Stimulated activated CD4-positive, alpha-beta T cell treated with anti-CD3 and anti-CD28 coated beads, Interleukin-2, amount 100 ng/mL, for 4 hours (primary cell): ENCODE data around the gene PTPRG.

Experiments
- DNase-seq: peaks from one replicate; pipeline ENCODE4 v3.0.0-alpha.2; 2020; ENCODE audit warnings: low read depth

Gene PTPRG

DNA sequence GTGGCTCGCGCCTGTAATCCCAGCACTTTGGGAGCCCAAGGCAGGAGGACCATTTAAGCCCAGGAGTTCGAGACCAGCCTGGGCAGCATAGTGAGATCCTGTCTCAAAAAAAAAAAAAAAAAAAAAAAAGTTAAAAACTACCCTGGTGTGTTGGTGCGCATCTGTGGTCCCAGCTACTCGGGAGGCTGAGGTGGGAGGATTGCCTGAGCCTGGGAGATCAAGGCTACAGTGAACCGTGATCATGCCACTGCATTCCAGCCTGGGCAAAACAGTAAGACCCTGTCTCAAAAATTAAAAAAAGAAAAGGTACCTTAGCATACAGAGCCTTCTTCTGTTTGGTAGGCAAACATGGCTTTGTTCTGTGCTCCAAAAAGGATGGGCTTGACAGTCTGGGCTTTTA, 57.5 kb downstream of the PTPRG start:
- DNase-seq, result no peak

DNA sequence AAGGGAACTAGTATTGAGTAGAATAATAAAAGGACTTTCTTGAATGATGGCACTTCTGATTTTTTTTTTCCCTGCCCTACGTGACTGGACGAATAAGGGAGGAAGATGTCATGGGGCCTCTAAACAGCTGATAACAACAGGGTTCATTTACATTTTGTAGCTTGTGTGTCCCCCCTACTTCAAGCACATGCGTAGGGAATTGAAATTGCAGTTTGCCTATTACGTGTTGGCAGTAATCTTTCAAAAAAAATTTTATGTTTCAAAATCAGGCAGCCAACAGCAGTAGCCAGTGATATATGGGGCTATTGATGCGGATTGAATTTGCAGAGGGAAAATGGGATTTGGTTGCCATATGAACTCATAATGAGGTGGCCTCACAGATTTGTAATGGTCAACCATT, 58.7 kb downstream of the PTPRG start:
- no peak for DNase-seq

DNA sequence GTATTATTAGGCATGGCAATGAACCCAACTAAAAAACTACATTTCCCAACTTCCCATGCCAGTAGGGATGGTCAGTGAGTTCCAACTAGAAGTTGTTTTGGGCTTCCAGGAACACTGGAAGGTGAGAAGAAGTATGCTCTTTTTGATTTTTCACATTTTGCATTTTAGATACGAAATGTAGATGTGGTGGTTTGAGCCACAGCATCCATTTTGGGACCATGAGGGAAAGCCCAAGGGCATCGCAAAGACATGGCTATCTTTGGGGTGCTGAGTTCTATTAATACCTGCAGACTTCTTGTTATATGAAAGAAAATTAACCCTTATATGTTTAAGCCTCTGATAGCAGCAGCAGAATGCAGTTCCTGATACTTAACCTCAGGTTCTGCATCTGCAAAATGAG, 62.9 kb downstream of the PTPRG start:
- no peak for DNase-seq

DNA sequence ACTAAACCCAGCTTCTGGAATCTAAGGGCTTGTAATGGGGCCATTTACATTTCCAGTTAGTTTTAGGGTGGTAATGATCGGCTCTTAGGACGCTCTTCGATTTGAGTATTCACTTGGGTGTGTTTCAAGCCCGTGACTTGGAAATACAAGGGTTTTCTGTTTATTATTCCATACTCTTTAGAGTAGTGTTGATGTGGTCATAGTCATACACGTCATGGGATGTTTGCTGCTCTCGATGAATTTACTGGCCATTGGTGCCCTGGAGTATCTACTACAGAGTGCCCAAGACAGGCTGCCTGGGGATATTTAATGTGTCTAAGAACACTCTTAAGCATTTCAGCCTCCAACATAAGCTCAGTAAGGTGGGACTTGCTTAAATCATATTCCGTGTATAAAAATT, 64.1 kb downstream of the PTPRG start:
- DNase-seq, result no peak

DNA sequence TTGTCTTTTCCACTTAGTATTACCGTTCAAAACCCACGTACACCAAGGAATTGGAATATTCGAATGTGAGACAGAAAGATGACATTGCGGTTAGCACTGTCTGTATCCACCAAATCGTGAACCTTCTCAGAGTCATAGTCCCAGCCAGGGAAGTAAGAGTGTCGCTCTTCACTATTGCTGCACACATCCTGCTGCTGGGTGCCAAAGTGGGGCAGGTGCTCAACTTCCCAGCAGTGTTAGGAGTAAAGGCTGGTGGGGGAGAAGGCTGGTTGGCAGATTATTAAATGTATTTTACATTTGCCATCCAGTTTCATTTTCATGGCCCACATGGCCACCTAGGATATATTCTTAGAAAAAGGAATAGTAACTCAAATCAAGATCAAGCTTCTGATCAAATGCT, 65.1 kb downstream of the PTPRG start:
- DNase-seq, result no peak

DNA sequence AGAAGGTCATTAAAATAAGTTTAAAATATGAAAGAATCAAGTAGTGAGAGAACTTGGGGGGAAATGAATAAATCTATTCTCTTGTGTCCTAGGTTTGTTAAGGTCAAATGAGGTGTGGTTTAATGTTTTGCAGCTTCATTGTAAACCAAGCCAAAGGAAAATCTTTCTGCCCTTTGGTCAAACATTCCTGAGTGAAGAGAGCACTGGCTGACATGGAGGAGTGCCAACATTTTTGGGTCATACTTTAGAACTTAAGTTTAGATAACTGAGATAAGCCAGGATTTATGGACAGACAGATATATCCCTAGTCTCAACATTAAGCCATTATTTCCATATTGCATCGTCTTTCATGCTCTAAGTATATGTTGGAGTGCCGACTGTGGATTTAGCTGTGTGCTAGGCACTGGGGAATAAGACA, 66.4 kb downstream of the PTPRG start:
- no peak for DNase-seq

GRCh38 chr3:61628636-61629035, 67.3 kb downstream of the PTPRG start:
- DNase-seq, result no peak

- no peak for DNase-seq
Measured at GRCh38 chr3:61629442-61629841, 68.1 kb downstream of the PTPRG start.

GRCh38 chr3:61631108-61631769, 69.9 kb downstream of the PTPRG start:
- no peak for DNase-seq

DNA sequence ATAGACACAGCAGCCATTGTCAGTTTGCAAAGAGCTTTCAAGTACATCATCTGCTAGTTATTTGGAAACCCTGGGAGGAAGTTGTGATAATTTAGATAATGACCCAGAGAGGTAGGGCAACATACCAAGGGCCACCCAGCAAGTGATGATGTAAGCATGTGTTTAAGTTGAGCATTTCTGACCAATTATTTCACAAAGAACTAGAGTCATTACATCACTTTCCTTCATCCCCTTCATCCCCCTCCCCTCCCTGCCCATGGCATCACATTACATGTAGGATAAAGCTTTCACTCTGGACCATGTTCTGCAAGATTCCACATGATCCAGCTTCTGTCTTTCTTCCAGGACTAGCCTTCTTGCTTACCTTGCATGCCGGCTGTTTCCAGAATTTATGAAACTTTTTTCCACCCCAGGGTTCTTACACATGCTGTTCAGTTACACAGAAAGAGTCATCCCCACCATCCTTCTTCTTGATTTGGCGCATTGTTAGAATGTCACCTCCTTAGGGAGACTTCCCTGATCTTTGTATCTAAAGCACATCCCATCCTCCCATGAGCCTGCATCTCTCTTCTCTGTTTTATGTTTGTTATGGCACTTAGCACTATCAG, 71.3 kb downstream of the PTPRG start:
- DNase-seq, result no peak

DNA sequence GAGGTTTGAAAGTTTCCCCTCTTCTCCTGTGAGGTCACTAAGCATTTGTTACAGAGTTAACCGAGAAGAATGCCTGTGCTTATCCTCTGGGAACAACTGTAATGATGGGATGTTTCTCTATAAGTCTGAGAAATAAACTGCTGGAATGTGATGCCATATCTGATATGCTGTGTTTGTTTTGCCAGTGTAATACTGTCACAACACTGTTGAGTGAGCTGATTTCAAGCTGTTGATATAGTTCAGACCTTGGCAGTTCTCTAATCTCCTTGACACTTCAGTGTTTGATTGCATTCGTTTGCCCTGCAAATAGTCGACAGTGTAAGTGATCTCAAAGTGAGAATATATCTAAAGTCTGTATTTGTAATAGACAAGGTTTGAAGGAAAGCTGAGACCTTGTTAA, 73.3 kb downstream of the PTPRG start:
- DNase-seq, result no peak

DNA sequence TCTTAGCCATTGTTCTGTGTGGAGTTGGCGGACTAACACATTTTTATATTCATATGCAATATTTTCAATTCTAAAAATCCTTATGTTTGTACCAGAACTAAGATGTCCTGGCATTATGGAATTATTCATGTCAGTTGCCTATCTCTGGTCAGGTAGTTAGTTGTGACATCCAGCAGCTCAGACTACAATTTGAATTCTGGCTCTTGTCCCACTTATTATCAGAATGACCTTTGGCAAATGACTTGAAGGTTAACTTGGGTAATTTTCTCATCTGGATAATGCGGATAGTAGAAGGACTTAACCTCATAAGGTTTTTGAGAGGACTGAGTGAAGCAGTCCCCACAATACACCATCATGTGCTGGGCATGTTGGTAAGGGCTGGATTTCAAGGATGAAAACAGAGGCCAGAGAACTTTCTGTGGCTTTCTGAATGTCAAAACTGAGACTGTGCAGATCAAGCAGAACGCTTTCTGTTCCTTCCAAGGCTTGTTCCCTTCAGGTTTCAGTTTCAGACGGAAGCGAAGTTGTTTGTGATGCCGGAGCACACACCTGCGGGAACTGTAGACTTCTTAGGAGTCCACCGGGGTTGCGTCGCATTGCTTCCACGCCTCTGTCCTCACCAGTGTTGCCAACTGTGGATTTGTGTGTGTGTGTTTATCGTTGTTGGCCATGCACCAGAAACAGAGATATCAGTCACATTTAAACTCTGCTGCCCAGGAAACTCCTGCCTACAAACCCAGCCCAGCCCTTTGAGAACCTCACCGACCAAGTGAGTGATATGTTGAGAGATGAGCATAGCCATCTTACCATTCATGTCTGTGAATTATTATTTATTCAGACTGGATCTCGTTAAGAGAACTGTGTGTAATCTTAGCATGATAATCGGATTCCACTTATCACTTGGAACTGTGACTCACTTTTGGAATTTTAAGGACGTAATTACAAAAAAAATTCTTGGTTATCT, 76.0 kb downstream of the PTPRG start:
- no peak for DNase-seq

- DNase-seq, result no peak
Measured at GRCh38 chr3:61638741-61639140, 77.4 kb downstream of the PTPRG start.

DNA sequence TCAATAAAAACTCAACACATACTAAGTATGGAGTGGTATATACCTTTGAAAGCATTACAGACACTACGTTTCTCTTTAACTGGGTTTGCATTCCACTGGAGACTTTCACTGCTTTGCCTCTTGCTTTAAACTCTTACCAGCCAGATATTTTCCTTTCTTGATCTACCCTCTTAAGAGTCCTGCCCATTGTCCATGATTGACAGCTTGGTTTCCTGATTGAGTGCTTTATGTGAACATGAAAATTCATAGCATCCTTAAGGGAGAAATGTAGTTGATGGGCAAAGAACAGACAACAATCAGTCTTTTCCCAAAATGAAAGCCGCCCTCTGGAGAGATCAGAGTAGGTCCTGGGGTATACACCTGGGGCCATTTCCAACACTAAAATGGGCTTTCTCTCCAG, 78.6 kb downstream of the PTPRG start:
- DNase-seq, result no peak

GRCh38 chr3:61645148-61645547, 83.8 kb downstream of the PTPRG start:
- no peak for DNase-seq

- no peak for DNase-seq
Measured at GRCh38 chr3:61646360-61646759, 85.0 kb downstream of the PTPRG start.

DNA sequence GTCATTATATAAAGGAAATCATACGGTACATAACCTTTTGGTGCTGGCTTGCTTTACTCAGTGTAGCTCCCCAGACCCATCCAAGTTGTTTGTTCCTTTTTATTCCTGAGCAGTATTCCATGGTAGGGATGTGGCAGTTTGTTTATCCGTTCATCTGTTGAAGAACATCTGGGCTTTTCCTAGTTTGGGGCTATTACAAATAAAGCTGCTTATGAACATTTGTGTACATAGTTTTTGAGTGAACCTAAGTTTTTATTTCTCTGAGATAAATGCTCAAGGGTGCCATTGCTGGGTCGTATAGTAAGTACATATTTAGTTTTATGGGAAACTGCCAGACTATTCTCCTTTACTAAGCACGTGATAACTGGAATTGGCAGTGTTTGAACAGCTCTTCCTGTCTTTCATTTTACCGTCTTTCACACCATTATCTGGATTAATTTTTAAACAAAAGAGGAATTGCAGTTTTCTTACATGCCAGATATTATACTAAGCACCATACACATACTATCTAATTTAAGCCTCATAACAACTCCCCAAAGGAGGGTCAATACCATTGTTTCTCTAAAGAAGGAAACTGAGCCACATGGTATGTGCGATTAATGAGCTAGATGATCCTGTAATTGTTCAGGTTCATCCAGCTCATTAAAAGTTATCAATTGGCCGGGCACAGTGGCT, 85.6 kb downstream of the PTPRG start:
- no peak for DNase-seq

DNA sequence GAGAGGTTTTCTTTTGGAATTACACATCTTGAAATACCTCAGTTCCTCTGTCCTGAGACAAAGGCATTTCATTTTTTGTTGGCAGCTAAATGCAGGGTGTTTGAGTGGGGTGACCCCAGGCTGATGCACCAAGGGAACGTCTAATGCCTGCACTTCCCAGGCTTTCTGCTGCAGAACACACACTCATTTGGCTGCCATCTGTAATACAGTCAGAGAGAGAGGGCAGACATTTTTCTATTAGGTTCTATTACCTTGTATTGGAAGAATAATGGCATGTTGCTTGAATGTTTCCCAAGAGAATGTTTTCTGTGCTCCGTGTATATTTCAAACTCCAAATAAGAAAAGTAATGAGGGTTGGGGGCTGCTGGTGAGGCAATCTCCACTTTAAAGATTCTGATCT, 87.1 kb downstream of the PTPRG start:
- DNase-seq, result no peak

GRCh38 chr3:61649381-61650170, 88.2 kb downstream of the PTPRG start:
- no peak for DNase-seq

- no peak for DNase-seq
Measured at GRCh38 chr3:61650276-61650675, 88.9 kb downstream of the PTPRG start.

- DNase-seq, result no peak
Measured at GRCh38 chr3:61650719-61651410, 89.5 kb downstream of the PTPRG start.
